Measurements from ENCODE around the gene EEF2K. TPM values are rescaled to one million over a fixed set of nuclear protein-coding genes. Genes with fewer than 3 reads are reported as not detected.

EEF2K gene
- total RNA-seq, 1 experiment from 2014 or later = 31.0 TPM

DNA sequence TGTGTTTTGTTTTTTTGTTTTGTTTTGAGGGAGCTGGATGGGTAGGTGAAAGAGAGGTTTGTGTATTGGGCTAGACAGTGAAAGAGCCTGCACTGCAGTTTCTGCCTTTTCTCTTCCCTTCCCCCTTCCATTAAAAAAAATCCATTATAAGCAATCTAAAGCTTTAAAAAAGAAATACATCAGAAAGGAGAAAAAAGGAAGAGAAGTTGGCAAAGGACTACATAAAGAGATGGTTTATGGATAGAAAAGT, 10.7 kb upstream of the EEF2K start:
- Histone ChIP-seq H2AFZ (ENCODE audit: low read depth, low read length, poor library complexity, severe bottlenecking) (no peak overlapping the region), H3K4me2 (ENCODE audit: low read length) (peak overlapping the region; percentile 97), H4K20me1 (ENCODE audit: insufficient read depth) (no peaks in the 10 kb centered on the region), H3K79me2 (ENCODE audit: insufficient read depth, low read length) (no peaks in the 10 kb centered on the region), H3K27me3 (ENCODE audit: insufficient read depth, low read length) (no peaks in the 10 kb centered on the region), H3K9me3 (ENCODE audit: control insufficient read depth in 1 of 2, insufficient read depth in 1 of 2, low read depth in 1 of 2, low read length in 2 of 2) (no peaks in the 10 kb centered on the region), H3K9me2 (ENCODE audit: insufficient read depth) (no peaks in the 10 kb centered on the region), H3K27ac (ENCODE audit: low read depth, low read length) (no peak overlapping the region), H3K4me1 (ENCODE audit: control insufficient read depth in 1 of 2, insufficient read depth in 2 of 2, low read length in 2 of 2) (peaks cover 23 to 50% of the 10 kb centered on the region in 2 experiments), H3K36me3 (ENCODE audit: control insufficient read depth in 1 of 2, insufficient read depth in 2 of 2, low read length in 2 of 2) (no peaks in the 10 kb centered on the region), H3K4me3 (replicated peaks in 1 of 2; ENCODE audit: low read depth in 1 of 2, low read length in 2 of 2) (no peak overlapping the region), H3K9ac (ENCODE audit: low read length) (no peak overlapping the region)
- ATAC-seq (no peak), DNase-seq (ENCODE audit: low read depth, low spot score) (no peak)
- ChIA-PET CTCF (no interaction called here), POLR2A (no interaction called here), RAD21 (ENCODE audit: low non-redundant PET in 1 of 2, low total read pairs in 2 of 2, uncharacterized antibody in 2 of 2, unreplicated experiment in 2 of 2) (no interaction called here)
- no TSS peak for BruUV-seq (replicated peaks)
- intact Hi-C loops (cut with micrococcal nuclease) = loop anchor here (1.0 kb wide), 1 partner anchor 102 kb away; the partner anchor contains the start of gene POLR3E
- no peak for TF ChIP-seq TCF7L2 (IDR thresholded peaks at IDR 0.05; ENCODE audit: borderline replicate concordance, extremely low read depth, insufficient read depth, insufficient read length)
- no peak for TF ChIP-seq SP1 (IDR thresholded peaks at IDR 0.05; ENCODE audit: low read depth)
- no peak for TF ChIP-seq JUND (IDR thresholded peaks at IDR 0.05)
- no peak for TF ChIP-seq CEBPB (IDR thresholded peaks at IDR 0.05; ENCODE audit: low read depth)
- TF ChIP-seq YY1 (IDR thresholded peaks at IDR 0.05; ENCODE audit: extremely low read depth, insufficient replicate concordance, low read depth, low read length) = no peak
- no peak for TF ChIP-seq ZBTB33 (IDR thresholded peaks at IDR 0.05; ENCODE audit: extremely low read depth, insufficient replicate concordance, low read length)
- TF ChIP-seq SIN3A (IDR thresholded peaks at IDR 0.05; ENCODE audit: low read depth) = no peak
- TF ChIP-seq RAD21 (IDR thresholded peaks at IDR 0.05; ENCODE audit: low read depth) = no peak
- TF ChIP-seq MAX (IDR thresholded peaks at IDR 0.05) = no peak
